H1 (cell line): Measurements from ENCODE around the gene HIBADH. TPM values are rescaled to one million over a fixed set of nuclear protein-coding genes. Genes with fewer than 3 reads are reported as not detected.

Source experiments
- CTCF ChIA-PET: fragments of 300-600 bp; sonication (Branson Sonifier 250); formaldehyde crosslinking; loops from one replicate; lab custom pipeline; 2021; ENCODE audit not compliant: partially characterized antibody; lab: Charles Lee
- POLR2A ChIA-PET: fragments of 300-600 bp; sonication (Branson Sonifier 250); formaldehyde crosslinking; loops from one replicate; lab custom pipeline; 2021; ENCODE audit warnings: inconsistent platforms; ENCODE audit not compliant: partially characterized antibody; lab: Charles Lee
- DNase-seq, 2 experiments: peaks; one replicate each; pipeline versions ENCODE4 v3.0.0 to v3.0.0-alpha.2; 2010 to 2022; ENCODE audit warnings: low spot score in 2 of 2, low read depth in 1 of 2, mixed read lengths in 1 of 2
- FAIRE-seq: peaks from 2 replicates; lab custom pipeline; 2011; peaks lifted over from hg19 to GRCh38; lab: Jason Lieb, UNC
- H2AFZ ChIP-seq: 2 replicates; pipeline ENCODE4 v1.8.1; 2012; ENCODE audit warnings: low read length, inconsistent platforms
- H2AK5ac ChIP-seq: 2 replicates; pipeline ENCODE4 v1.6.1; 2013; ENCODE audit warnings: low read depth, low read length
- H2BK120ac ChIP-seq: replicated peaks from 2 replicates; pipeline ENCODE3; 2013; ENCODE audit warnings: low read depth, low read length, inconsistent platforms
- H2BK12ac ChIP-seq: 2 replicates; pipeline ENCODE4 v1.6.1; 2013; ENCODE audit warnings: low read depth, low read length
- H2BK15ac ChIP-seq: 2 replicates; pipeline ENCODE4 v1.6.1; 2013; ENCODE audit warnings: low read length
- H2BK20ac ChIP-seq: 2 replicates; pipeline ENCODE4 v1.6.1; 2013; ENCODE audit warnings: low read length
- H2BK5ac ChIP-seq: 2 replicates; pipeline ENCODE4 v1.6.1; 2013; ENCODE audit warnings: low read depth, low read length
- H3K14ac ChIP-seq: 2 replicates; pipeline ENCODE4 v1.6.1; 2013; ENCODE audit warnings: inconsistent platforms; ENCODE audit not compliant: insufficient read length
- H3K18ac ChIP-seq: 2 replicates; pipeline ENCODE4 v1.6.1; 2013; ENCODE audit warnings: low read length; ENCODE audit errors: extremely low read depth
- H3K23ac ChIP-seq: 2 replicates; pipeline ENCODE4 v1.6.1; 2013; ENCODE audit warnings: inconsistent platforms; ENCODE audit not compliant: insufficient read length
- H3K23me2 ChIP-seq: 2 replicates; pipeline ENCODE4 v1.6.1; 2013; ENCODE audit warnings: low read depth, low read length
- H3K27ac ChIP-seq: 2 replicates; pipeline ENCODE4 v1.6.1; 2011; ENCODE audit warnings: low read depth, low read length, inconsistent platforms
- H3K27me3 ChIP-seq, 4 experiments: replicated peaks in 1 of 4; 1 replicate in 1 of 4; 2 replicates in 3 of 4; pipeline versions ENCODE4 v1.6.1 to v1.8.1; 2011 to 2013; ENCODE audit warnings: low read length in 3 of 4, mild to moderate bottlenecking in 3 of 4, inconsistent platforms in 2 of 4, mixed read lengths in 2 of 4, moderate library complexity in 1 of 4; ENCODE audit not compliant: control insufficient read depth in 3 of 4, insufficient read depth in 3 of 4; ENCODE audit errors: extremely low read depth in 1 of 4
- H3K36me3 ChIP-seq, 4 experiments: 2 replicates each; pipeline versions ENCODE4 v1.6.1 to v1.8.1; 2011 to 2013; ENCODE audit warnings: mild to moderate bottlenecking in 4 of 4, low read length in 3 of 4, moderate library complexity in 2 of 4, control low read depth in 1 of 4, inconsistent platforms in 1 of 4; ENCODE audit not compliant: insufficient read depth in 4 of 4, control insufficient read depth in 2 of 4
- H3K4ac ChIP-seq: replicated peaks from 2 replicates; pipeline ENCODE3; 2013; ENCODE audit warnings: low read length, low read depth, mixed read lengths, inconsistent platforms; ENCODE audit not compliant: insufficient read length
- H3K4me1 ChIP-seq, 4 experiments: replicated peaks in 1 of 4; 1 replicate in 1 of 4; 2 replicates in 3 of 4; pipeline versions ENCODE4 v1.6.1 to v1.8.1; 2011 to 2013; ENCODE audit warnings: low read length in 3 of 4, inconsistent platforms in 2 of 4, mixed read lengths in 1 of 4; ENCODE audit not compliant: insufficient read depth in 4 of 4, control insufficient read depth in 3 of 4
- H3K4me2 ChIP-seq, 2 experiments: 2 replicates each; pipeline versions ENCODE4 v1.6.1 to v1.8.1; 2011 to 2013; ENCODE audit warnings: low read depth in 2 of 2, low read length in 2 of 2, control low read depth in 1 of 2, inconsistent platforms in 1 of 2, mild to moderate bottlenecking in 1 of 2; ENCODE audit not compliant: insufficient read depth in 1 of 2
- H3K4me3 ChIP-seq, 4 experiments: fragments of 200-600, 300-600 bp in 1 of 4; sonication (generic), shearing (Covaris generic), sonication (Bioruptor Twin) in 1 of 4; 2 replicates each; pipeline versions ENCODE4 v1.5.1 to v1.8.1; 2011 to 2016; ENCODE audit warnings: low read length in 4 of 4, low read depth in 3 of 4, control low read depth in 2 of 4, inconsistent platforms in 2 of 4, mild to moderate bottlenecking in 2 of 4, mixed read lengths in 1 of 4, moderate library complexity in 1 of 4; ENCODE audit not compliant: insufficient read depth in 2 of 4; ENCODE audit errors: extremely low read depth in 1 of 4
- H3K56ac ChIP-seq: replicated peaks from 2 replicates; pipeline ENCODE3; 2013; ENCODE audit warnings: low read depth, mild to moderate bottlenecking, mixed read lengths, low read length, inconsistent platforms; ENCODE audit not compliant: insufficient read length
- H3K79me1 ChIP-seq: 2 replicates; pipeline ENCODE4 v1.6.1; 2013; ENCODE audit warnings: low read depth, low read length, control low read depth
- H3K79me2 ChIP-seq, 2 experiments: 2 replicates each; pipeline versions ENCODE4 v1.6.1 to v1.8.1; 2012 to 2013; ENCODE audit warnings: low read length in 2 of 2, mild to moderate bottlenecking in 2 of 2, inconsistent platforms in 1 of 2; ENCODE audit not compliant: insufficient read depth in 2 of 2, control insufficient read depth in 1 of 2
- H3K9ac ChIP-seq, 4 experiments: replicated peaks in 1 of 4; 1 replicate in 1 of 4; 2 replicates in 3 of 4; pipeline versions ENCODE4 v1.6.1 to v1.8.1; 2011 to 2013; ENCODE audit warnings: low read depth in 3 of 4, low read length in 3 of 4, control low read depth in 2 of 4, mild to moderate bottlenecking in 2 of 4, moderate library complexity in 2 of 4, inconsistent platforms in 1 of 4; ENCODE audit errors: extremely low read depth in 1 of 4
- H3K9me3 ChIP-seq, 2 experiments: 2 replicates each; pipeline versions ENCODE4 v1.6.1 to v1.8.1; 2012 to 2013; ENCODE audit warnings: mild to moderate bottlenecking in 2 of 2, moderate library complexity in 2 of 2, control low read depth in 1 of 2, inconsistent platforms in 1 of 2, low read depth in 1 of 2, low read length in 1 of 2, mixed read lengths in 1 of 2; ENCODE audit not compliant: insufficient read depth in 2 of 2
- H4K20me1 ChIP-seq, 2 experiments: replicated peaks in 1 of 2; 2 replicates each; pipeline versions ENCODE3 to v1.8.1; 2011 to 2013; ENCODE audit warnings: inconsistent platforms in 2 of 2, low read length in 2 of 2, mild to moderate bottlenecking in 1 of 2; ENCODE audit not compliant: insufficient read depth in 2 of 2, control insufficient read depth in 1 of 2
- H4K5ac ChIP-seq: 2 replicates; pipeline ENCODE4 v1.6.1; 2013; ENCODE audit warnings: low read length, low read depth, mixed read lengths, inconsistent platforms; ENCODE audit not compliant: insufficient read length
- H4K8ac ChIP-seq: 2 replicates; pipeline ENCODE4 v1.8.0; 2013; ENCODE audit warnings: mild to moderate bottlenecking, moderate library complexity, low read length, inconsistent platforms; ENCODE audit not compliant: insufficient read depth; ENCODE audit errors: extremely low read depth
- H4K91ac ChIP-seq: replicated peaks from 2 replicates; pipeline ENCODE3; 2013; ENCODE audit warnings: low read length, mixed read lengths, inconsistent platforms; ENCODE audit not compliant: insufficient read length
- SIX5 ChIP-seq: IDR thresholded peaks from 2 replicates; pipeline ENCODE4 v1.6.1; 2011; ENCODE audit warnings: mild to moderate bottlenecking, low read depth, low read length
- ZNF274 ChIP-seq: IDR thresholded peaks from 2 replicates; pipeline ENCODE4 v1.7.0; 2012; ENCODE audit warnings: low read length, borderline replicate concordance; ENCODE audit errors: extremely low read depth
- WGBS, 2 experiments: shearing (Covaris generic) in 1 of 2; methylation state at CpG; one replicate each; pipeline versions ENCODE4 v1.1.6 to v1.1.7; 2013 to 2015; ENCODE audit warnings: low lambda C conversion rate in 2 of 2, mixed read lengths in 2 of 2, inconsistent platforms in 1 of 2, low coverage in 1 of 2, missing lambda C conversion rate in 1 of 2; ENCODE audit not compliant: insufficient replicate concordance in 2 of 2, insufficient coverage in 1 of 2, insufficient read length in 1 of 2; ENCODE audit errors: extremely low coverage in 1 of 2, missing lambda C conversion rate in 1 of 2; 5-methylcytosine and 5-hydroxymethylcytosine counted together
- polyA plus RNA-seq, 7 experiments: library from polyadenylated mRNA; depleted of rRNA in 3 of 7; stranded (reverse) in 5 of 7; unstranded in 2 of 7; fragments of >200 nt in 5 of 7; fragments of 200-250 nt in 2 of 7; gene quantifications; 1 replicate in 5 of 7; 2 replicates in 1 of 7; 4 replicates in 1 of 7; pipeline versions ENCODE4 v1.2.1 to v1.2.3, GENCODE V29; 2011 to 2013; ENCODE audit warnings: missing spikeins in 2 of 7, mixed read lengths in 2 of 7
- total RNA-seq: library from RNA; stranded (reverse); fragmentation: NEBNext Ultra II Directional; extraction: Animal tissue kit (Norgen Biotek cat#: 25700); gene quantifications from 2 replicates; pipeline ENCODE4 v1.2.1, GENCODE V29; 2021
- TF ChIP-seq, protein P1 (sequence below): IDR thresholded peaks from 2 replicates; pipeline ENCODE4 v1.6.1; 2011; ENCODE audit warnings: low read depth, mild to moderate bottlenecking, low read length; ENCODE audit not compliant: insufficient read depth

The HIBADH gene
- total and polyA plus RNA-seq, 2 of the 8 experiments (the other 6 are each of a cell fraction or from before 2014, with no cell fraction given): 30.1 to 39.5 TPM

DNA sequence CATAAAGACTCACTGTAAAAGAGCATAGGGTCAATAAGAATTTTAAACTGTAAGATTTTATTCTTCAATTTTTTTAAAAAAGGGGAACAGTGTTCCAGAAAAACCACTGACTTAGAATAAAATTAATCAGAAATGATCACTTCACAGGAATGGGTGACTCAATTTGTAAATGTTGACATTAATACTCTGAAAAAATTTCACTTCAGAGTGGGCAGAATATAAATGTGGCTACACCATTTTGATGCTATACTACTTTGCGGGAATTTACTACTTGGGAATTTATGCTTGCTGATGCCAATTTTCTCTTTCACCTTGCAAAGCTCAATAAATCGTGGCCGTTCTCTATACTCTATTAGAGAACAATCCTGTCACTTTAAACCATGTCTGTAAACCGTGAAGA is 126.9 kb downstream of the HIBADH start:
- DNase-seq (no peak), FAIRE-seq (no peak)
- Histone ChIP-seq H2BK5ac (no peak overlapping the region), H4K5ac (no peak overlapping the region), H3K9ac (no peak overlapping the region), H2BK12ac (no peak overlapping the region), H4K8ac (no peak overlapping the region; the same call in 1 of the 2 replicates), H2AFZ (no peak overlapping the region), H3K23ac (no peak overlapping the region), H3K56ac (no peak overlapping the region), H4K91ac (no peak overlapping the region), H2BK20ac (no peak overlapping the region), H2BK120ac (no peak overlapping the region), H3K9me3 (no peaks in the 10 kb centered on the region), H3K4me2 (no peak overlapping the region), H3K23me2 (no peaks in the 10 kb centered on the region), H2AK5ac (no peak overlapping the region), H3K36me3 (peaks cover 0 to 10% (median 4%) of the 10 kb centered on the region in 4 experiments; a peak in 2 of 8 replicates), H4K20me1 (no peaks in the 10 kb centered on the region), H3K27me3 (no peaks in the 10 kb centered on the region), H2BK15ac (no peak overlapping the region), H3K79me1 (no peaks in the 10 kb centered on the region), H3K4ac (no peak overlapping the region), H3K14ac (no peak overlapping the region), H3K4me1 (no peaks in the 10 kb centered on the region), H3K27ac (no peak overlapping the region), H3K18ac (no peak overlapping the region), H3K79me2 (no peaks in the 10 kb centered on the region), H3K4me3 (no peak overlapping the region)
- TF ChIP-seq ZNF274 (no peak), SIX5 (no peak)
- TF ChIP-seq, protein P1, sequence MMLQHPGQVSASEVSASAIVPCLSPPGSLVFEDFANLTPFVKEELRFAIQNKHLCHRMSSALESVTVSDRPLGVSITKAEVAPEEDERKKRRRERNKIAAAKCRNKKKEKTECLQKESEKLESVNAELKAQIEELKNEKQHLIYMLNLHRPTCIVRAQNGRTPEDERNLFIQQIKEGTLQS: no peak
- 96% methylated on average over 4 of the region's 4 CpGs; no CpG with 5 or more reads in 1 of the 2 experiments for WGBS, 2 experiments
- POLR2A ChIA-PET: no interaction called here
- CTCF ChIA-PET: interaction anchor here (1.5 kb wide), 1 partner anchor 9 kb away, joined by 6 read pairs; no protein-coding TSS in a partner anchor
